Measurements from ENCODE around the gene SAP130.
"Not testable (repeated sequence)": the region's sequence is repeated elsewhere in the genome, so short reads cannot be mapped to it uniquely, and the experiment has no call there.

The SAP130 gene

DNA sequence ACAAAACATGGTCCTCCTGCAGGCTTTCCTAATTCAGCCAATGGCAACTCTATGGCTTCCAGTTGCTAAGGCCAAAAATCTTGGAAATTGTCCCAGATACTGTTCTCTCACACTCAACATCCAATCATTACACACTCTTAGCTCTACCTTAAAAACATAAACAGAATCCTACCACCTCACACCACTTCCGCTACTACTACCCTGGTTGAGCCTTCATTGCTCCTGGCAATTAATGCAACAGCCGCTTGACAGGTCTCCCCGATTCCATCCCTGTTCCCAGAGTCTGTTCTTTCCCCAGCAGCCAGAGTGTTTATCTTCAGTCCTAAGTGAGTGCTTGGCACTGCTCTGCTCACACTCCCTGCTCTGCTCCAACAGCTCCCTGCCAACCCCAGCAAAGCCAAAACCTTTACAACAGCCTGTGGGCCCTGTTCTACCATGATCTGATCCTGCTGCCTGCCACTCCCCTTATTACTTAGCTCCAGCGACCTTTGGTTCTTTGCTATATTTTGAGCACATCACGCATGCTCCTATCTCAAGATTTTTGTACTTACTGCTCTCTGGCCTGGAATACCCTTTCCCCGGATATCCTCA lies 74.6 kb downstream of the SAP130 start:
- peak in 17 of 51 donors; percentile 5 to 51 (median 27) for DNase-seq

- no peak for DNase-seq
These were observed 76.8 kb downstream of the SAP130 start for GRCh38 chr2:127951026-127951425.

- no peak for DNase-seq
These were observed 77.6 kb downstream of the SAP130 start for GRCh38 chr2:127950264-127950663.

GRCh38 chr2:127945281-127945680 lies 82.6 kb downstream of the SAP130 start:
- DNase-seq = no peak

GRCh38 chr2:127943186-127943585 lies 84.7 kb downstream of the SAP130 start:
- DNase-seq = no peak

DNA sequence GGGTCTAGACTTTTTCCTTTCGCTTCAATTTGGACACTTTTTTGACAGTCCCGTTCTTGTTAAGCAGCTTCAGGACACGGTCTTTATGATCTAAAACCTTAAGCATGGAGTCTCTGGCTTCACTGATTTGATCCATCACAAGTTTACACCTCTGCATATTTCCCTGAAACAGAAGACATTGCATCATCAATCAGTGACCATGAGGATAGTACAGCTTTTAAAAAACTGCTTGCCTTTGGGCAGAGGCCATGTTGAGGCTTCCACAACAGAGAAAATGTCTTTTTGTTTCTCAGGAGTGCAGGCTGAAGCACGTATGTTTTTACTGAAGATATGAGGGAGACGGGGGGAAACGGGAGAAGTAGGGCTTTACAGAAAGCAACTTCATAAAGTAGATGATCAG lies 85.9 kb downstream of the SAP130 start:
- no peak for DNase-seq

DNA sequence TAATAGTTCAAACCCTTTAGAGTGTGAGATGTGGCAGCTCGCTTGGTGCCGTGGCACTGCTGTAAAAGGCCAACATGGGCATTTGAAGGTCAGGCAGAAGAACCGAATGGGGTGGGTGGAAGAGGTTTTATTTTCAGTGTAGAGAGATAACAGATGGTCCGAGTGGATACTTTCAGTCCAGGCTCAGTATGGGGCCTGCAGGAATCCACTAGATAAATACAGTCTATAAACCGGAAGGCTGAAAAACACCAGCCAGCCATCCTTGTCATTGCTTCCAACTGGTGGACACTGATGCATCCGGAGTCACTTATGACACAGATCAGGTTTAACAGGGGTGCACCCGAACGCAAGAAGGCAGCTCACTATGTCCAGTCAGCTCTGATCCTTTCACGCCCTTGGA lies 86.4 kb downstream of the SAP130 start:
- no peak for DNase-seq

DNA sequence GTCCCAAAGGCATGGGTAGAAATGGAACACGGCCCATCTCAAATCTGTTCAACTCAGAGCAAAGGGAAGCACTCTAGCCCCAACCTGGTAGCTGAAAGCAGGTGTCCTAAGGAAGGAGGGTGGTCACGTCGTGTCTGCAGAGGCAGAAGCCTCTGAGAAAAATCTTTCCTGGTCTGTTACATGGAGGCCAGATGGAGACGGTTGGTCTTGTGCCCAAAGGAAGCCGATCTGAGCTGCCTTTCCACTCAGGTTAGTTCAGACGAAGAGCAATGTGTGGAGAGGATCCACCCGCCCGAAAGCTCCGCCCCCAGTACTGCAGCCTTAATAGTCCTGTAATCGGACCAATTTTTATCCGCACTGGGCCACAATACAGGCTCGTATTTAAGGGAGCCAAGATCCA lies 87.2 kb downstream of the SAP130 start:
- DNase-seq = no peak

DNA sequence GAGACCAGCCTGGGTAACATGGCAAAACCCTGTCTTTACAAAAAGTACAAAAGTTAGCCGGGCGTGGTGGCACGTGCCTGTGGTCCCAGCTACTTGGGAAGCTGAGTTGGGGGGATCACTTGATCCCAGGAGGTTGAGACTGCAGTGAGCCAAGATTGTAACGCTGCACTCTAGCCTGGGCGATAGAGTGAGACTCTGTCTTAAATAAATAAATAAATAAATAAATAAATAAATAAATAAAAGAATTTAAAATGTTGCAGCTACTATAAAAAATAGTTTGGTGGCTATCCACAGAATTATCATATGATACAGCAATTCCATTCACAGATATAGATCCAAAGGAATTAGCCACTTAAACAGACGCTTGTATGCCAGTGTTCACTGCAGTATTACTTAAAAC lies 92.5 kb downstream of the SAP130 start:
- no peak for DNase-seq

GRCh38 chr2:127932199-127932876 lies 95.5 kb downstream of the SAP130 start:
- no peak for DNase-seq

GRCh38 chr2:127929449-127929848 lies 98.4 kb downstream of the SAP130 start:
- no peak for DNase-seq

DNA sequence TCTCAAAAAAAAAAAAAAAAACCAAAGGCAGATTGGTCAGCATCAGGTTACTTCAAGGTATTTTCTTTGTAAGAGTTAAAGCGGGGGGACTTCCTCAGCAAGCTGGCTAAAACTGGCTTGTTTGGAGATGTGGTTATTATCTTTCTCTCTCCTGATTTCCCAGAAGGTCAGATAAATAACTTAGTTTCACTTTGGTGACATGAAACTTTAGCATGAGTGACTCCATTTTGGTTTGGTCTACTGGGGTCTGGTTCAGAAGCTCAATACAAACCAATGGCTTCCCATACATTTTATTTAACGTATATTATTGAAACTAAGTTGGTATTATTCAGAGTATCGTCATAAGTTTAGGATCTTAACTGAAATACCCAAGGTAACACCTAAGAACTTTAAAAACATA lies 100.5 kb downstream of the SAP130 start:
- DNase-seq = no peak

DNA sequence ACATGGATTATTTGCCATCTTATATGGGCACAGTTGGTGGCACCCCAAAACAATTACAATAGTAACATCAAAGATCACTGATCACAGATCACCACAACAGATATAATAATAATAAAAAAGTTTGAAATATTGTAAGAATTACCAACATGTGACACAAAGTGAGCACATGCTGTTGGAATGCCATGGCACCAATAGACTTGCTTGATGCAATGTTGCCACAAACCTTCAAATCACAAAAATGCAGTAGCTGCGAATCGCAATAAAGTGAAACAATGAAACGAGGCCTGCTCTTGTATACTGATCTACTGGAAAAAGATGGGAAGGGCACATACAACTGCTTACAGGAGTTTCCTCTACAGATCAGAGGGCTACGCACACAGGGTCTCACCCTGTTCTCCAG lies 109.9 kb downstream of the SAP130 start:
- no peak for DNase-seq

- no peak for DNase-seq
These were observed 113.9 kb downstream of the SAP130 start for GRCh38 chr2:127913808-127914457.

DNA sequence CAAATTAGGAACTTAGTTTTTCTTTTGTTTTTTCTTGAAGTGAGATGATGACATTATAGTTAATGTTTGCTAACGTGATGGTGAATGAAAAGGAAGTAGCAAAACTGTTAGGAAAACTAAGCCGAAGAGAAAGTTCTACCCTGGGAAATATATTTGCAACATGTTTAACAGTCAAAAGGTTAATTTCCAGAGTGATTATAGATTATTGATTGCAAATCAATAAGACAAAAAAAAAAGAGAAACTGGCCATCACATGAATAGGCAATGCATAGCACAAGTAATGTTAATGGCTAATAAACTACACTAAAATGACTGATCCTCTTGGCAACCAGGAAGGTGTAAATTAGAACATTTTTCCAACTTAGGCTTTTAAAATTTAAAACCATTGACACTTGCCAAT lies 116.1 kb downstream of the SAP130 start:
- DNase-seq = no peak

DNA sequence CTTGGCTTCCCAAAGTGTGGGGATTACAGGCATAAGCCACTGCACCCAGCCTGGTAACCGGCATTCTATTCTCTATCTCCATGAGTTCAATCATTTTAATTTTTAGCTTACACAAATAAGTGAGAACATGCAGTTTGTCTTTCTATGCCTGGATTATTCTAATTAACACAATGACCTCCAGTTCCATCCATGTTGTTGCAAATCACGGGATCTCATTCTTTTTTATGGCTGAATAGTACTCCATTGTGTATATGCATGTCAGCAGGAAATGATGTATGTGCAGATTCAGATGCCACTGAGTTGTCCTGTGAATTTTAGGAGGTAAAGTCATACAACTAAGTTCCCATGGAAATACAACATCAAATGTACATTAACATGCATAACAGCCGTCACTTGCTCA lies 117.4 kb downstream of the SAP130 start:
- no peak for DNase-seq

GRCh38 chr2:127909019-127909418 lies 118.8 kb downstream of the SAP130 start:
- no peak for DNase-seq

DNA sequence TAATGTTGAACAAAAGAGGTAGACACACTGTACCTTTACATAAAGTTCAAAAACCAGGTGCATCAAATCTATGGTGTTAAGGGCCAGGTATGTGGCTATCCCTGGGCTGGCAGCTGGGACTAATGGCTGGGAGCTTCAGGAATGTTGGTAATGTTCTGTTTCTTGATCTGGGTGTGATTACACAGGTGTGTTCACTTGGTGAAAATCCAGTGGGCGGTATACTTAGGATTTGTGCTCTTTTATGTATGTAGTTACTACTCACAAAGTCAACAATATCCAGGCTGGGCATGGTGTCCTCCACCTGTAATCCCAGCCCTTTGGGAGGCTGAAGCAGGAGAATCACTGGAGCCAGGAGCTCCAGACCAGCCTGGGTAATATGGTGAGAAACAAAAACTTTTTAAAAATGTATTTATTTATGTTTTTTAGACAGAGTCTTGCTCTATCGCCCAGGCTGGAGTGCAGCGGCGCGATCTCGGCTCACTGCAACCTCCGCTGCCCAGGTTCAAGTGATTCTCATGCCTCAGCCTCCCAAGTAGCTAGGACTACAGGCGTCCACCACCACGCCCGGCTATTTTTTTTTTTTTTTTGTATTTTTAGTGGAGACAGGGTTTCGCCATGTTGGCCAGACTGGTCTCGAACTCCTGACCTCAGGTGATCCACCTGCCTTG lies 120.0 kb downstream of the SAP130 start:
- not testable (repeated sequence) for DNase-seq

- DNase-seq = no peak
These were observed 121.5 kb downstream of the SAP130 start for GRCh38 chr2:127906206-127906926.

- DNase-seq = peak in 32 of 51 donors; percentile 4 to 75 (median 39)
These were observed 126.4 kb downstream of the SAP130 start for GRCh38 chr2:127901339-127902056.

Data from hypothalamus (tissue), 51 donors.